K562 (cell line): ENCODE measurements around the gene CXCR6. TPM values are rescaled to one million over a fixed set of nuclear protein-coding genes. Genes with fewer than 3 reads are reported as not detected.

Experiments used
- ATAC-seq: fragments of 200-7000 bp; cut with Tn5 transposase; 3 replicates; pipeline ENCODE4 v1.9.1; 2020; ENCODE audit warnings: moderate library complexity
- BruUV-seq: library from RNA; stranded (reverse); fragments of 400-500 nt; replicated peaks from 2 replicates; lab custom pipeline; 2021; lab: Mats Ljungman, UMichigan
- CTCF ChIA-PET: fragments of 300-600 bp; formaldehyde crosslinking; extraction: SDS; loops from one replicate; lab custom pipeline; 2021; ENCODE audit warnings: low intra/inter-chr PET ratio; lab: Yijun Ruan, JAX
- POLR2A ChIA-PET: fragments of 300-600, 350-650 bp; sonication (Branson Sonifier 250); formaldehyde crosslinking; extraction: SDS; loops from one replicate; lab custom pipeline; 2021; ENCODE audit warnings: antibody characterized with exemption, inconsistent platforms; lab: Yijun Ruan, JAX
- DNase-seq, 4 experiments: peaks; one replicate each; pipeline versions ENCODE4 v3.0.0 to v3.0.0-alpha.2; 2011 to 2018; ENCODE audit warnings: low spot score in 3 of 4, mixed read lengths in 3 of 4; ENCODE audit errors: extremely low read depth in 1 of 4
- FAIRE-seq: peaks from 2 replicates; lab custom pipeline; 2011; peaks lifted over from hg19 to GRCh38; lab: Jason Lieb, UNC
- H2AFZ ChIP-seq: 2 replicates; pipeline ENCODE4 v1.6.0; 2011; ENCODE audit warnings: low read depth, low read length, control low read depth, inconsistent platforms
- H3K27ac ChIP-seq: fragments of 200-600 bp; 3 replicates; pipeline ENCODE4 v1.8.0; 2011; ENCODE audit warnings: low read depth, mild to moderate bottlenecking, control low read depth, inconsistent platforms, low read length, moderate library complexity, mixed read lengths; ENCODE audit errors: extremely low read depth
- H3K27me3 ChIP-seq, 2 experiments: fragments of 300-600 bp in 1 of 2; 2 replicates in 1 of 2; 3 replicates in 1 of 2; pipeline versions ENCODE4 v1.6.0 to v1.8.0; 2011; ENCODE audit warnings: inconsistent platforms in 2 of 2, low read length in 2 of 2, mild to moderate bottlenecking in 1 of 2, mixed read lengths in 1 of 2, moderate library complexity in 1 of 2; ENCODE audit not compliant: control insufficient read depth in 2 of 2, insufficient read depth in 2 of 2
- H3K36me3 ChIP-seq: fragments of 300-600 bp; 3 replicates; pipeline ENCODE4 v1.8.0; 2011; ENCODE audit warnings: mild to moderate bottlenecking, low read length, inconsistent platforms; ENCODE audit not compliant: control insufficient read depth, insufficient read depth
- H3K4me1 ChIP-seq, 2 experiments: fragments of 200-600 bp in 1 of 2; replicated peaks in 1 of 2; 2 replicates in 1 of 2; 3 replicates in 1 of 2; pipeline versions ENCODE4 v1.5.1 to v1.8.0; 2011; ENCODE audit warnings: inconsistent platforms in 2 of 2, low read length in 2 of 2, mild to moderate bottlenecking in 1 of 2, mixed read lengths in 1 of 2, moderate library complexity in 1 of 2; ENCODE audit not compliant: control insufficient read depth in 2 of 2, insufficient read depth in 2 of 2
- H3K4me2 ChIP-seq: 2 replicates; pipeline ENCODE4 v1.6.1; 2011; ENCODE audit warnings: low read length, control low read depth, inconsistent platforms, mixed read lengths; ENCODE audit not compliant: insufficient read depth
- H3K4me3 ChIP-seq: fragments of 200-600 bp; sonication (generic), shearing (Covaris generic); 2 replicates; pipeline ENCODE4 v1.5.1; 2016; ENCODE audit warnings: control low read depth, inconsistent platforms
- H3K79me2 ChIP-seq: fragments of 200-600 bp; 3 replicates; pipeline ENCODE4 v1.8.0; 2011; ENCODE audit warnings: low read length, inconsistent platforms; ENCODE audit not compliant: control insufficient read depth, insufficient read depth
- H3K9ac ChIP-seq, 2 experiments: 2 replicates each; pipeline versions ENCODE4 v1.6.0 to v1.6.1; 2011; ENCODE audit warnings: low read depth in 2 of 2, low read length in 2 of 2, control low read depth in 1 of 2, inconsistent platforms in 1 of 2, mild to moderate bottlenecking in 1 of 2, mixed read lengths in 1 of 2; ENCODE audit not compliant: insufficient read depth in 1 of 2
- H3K9me1 ChIP-seq: one replicate; pipeline ENCODE4 v1.6.0; 2011; ENCODE audit warnings: inconsistent platforms, mild to moderate bottlenecking, low read length, moderate library complexity; ENCODE audit not compliant: control insufficient read depth, insufficient read depth
- H3K9me3 ChIP-seq: replicated peaks from 2 replicates; pipeline ENCODE4 v1.5.1; 2011; ENCODE audit warnings: low read depth, low read length, inconsistent platforms; ENCODE audit not compliant: control insufficient read depth, insufficient read depth
- H4K20me1 ChIP-seq: replicated peaks from 2 replicates; pipeline ENCODE4 v1.6.1; 2011; ENCODE audit warnings: low read length, inconsistent platforms, mixed read lengths; ENCODE audit not compliant: control insufficient read depth, insufficient read depth
- ELF1 ChIP-seq: fragments of 200-800 bp; sonication (Bioruptor generic); IDR thresholded peaks from 2 replicates; pipeline ENCODE4 v1.6.1; 2016; ENCODE audit warnings: missing genetic modification characterization, missing compliant biosample characterization
- MCM5 ChIP-seq: fragments of 450-650 bp; IDR thresholded peaks from 2 replicates; pipeline ENCODE4 v1.6.1; 2016; ENCODE audit warnings: low read depth
- MEF2D ChIP-seq: conservative IDR thresholded peaks from 2 replicates; pipeline ENCODE4 v1.6.1; 2016; ENCODE audit warnings: low read depth, missing genetic modification characterization, missing compliant biosample characterization
- MTF1 ChIP-seq: fragments of 250-450 bp; sonication (Bioruptor Pico); IDR thresholded peaks from 2 replicates; pipeline ENCODE4 v1.9.0; 2021; ENCODE audit warnings: moderate library complexity, mild to moderate bottlenecking, inconsistent platforms, borderline replicate concordance
- NCOA1 ChIP-seq: fragments of 450-650 bp; IDR thresholded peaks from 2 replicates; pipeline ENCODE4 v1.6.1; 2016; ENCODE audit warnings: low read depth
- NFIC ChIP-seq: fragments of 450-650 bp; IDR thresholded peaks from 2 replicates; pipeline ENCODE4 v1.6.1; 2017; ENCODE audit warnings: mild to moderate bottlenecking, inconsistent platforms
- RBM14 ChIP-seq: fragments of 200-400 bp; formaldehyde crosslinking; IDR thresholded peaks from 2 replicates; pipeline ENCODE4 v1.6.1; 2018; ENCODE audit warnings: low read depth, mild to moderate bottlenecking, low read length, moderate library complexity, borderline replicate concordance; ENCODE audit not compliant: insufficient read depth
- SMARCA5 ChIP-seq: fragments of 450-650 bp; IDR thresholded peaks from 2 replicates; pipeline ENCODE4 v1.6.1; 2016
- TRIM24 ChIP-seq, 2 experiments: fragments of 450-650 bp; IDR thresholded peaks; 2 replicates each; pipeline ENCODE4 v1.6.1; 2016
- ZNF143 ChIP-seq: sonication (generic); formaldehyde crosslinking; IDR thresholded peaks from 2 replicates; pipeline ENCODE4 v1.9.0; 2022; ENCODE audit warnings: mild to moderate bottlenecking, missing genetic modification reagents
- ZNF174 ChIP-seq: fragments of 250-450 bp; sonication (Bioruptor Pico); IDR thresholded peaks from 2 replicates; pipeline ENCODE4 v1.4.0; 2020; ENCODE audit warnings: mild to moderate bottlenecking
- ZNF354B ChIP-seq: fragments of 250-450 bp; sonication (Bioruptor Pico); IDR thresholded peaks from 2 replicates; pipeline ENCODE4 v1.4.0; 2020
- whole genome bisulfite sequencing: fragments of 100-300 bp; shearing (Covaris generic); methylation state at CpG from one replicate; pipeline ENCODE4 v1.1.6; 2016; ENCODE audit warnings: low coverage, mixed read lengths; ENCODE audit not compliant: insufficient coverage; ENCODE audit errors: missing lambda C conversion rate; 5-methylcytosine and 5-hydroxymethylcytosine counted together
- in situ Hi-C: fragments of 300-500 bp; cut with MboI; formaldehyde crosslinking; loops from 4 replicates; pipeline ENCODE4 v1.15.0; 2018; ENCODE audit warnings: inconsistent platforms, mixed read lengths
- intact Hi-C: fragments of 100-400 bp; cut with micrococcal nuclease; formaldehyde crosslinking; loops from 2 replicates; pipeline ENCODE4 v1.14.2; 2022
- polyA plus RNA-seq, 8 experiments: library from polyadenylated mRNA; depleted of rRNA in 4 of 8; stranded (reverse) in 5 of 8; unstranded in 3 of 8; fragments of >200 nt; fragmentation: Nextera tagmentation in 2 of 8; fragmentation: Illumina TruSeq in 1 of 8; extraction: Ambion mirVana in 2 of 8; extraction: Trizol in 1 of 8; gene quantifications; 2 replicates each; pipeline versions ENCODE4 v1.2.1 to v1.2.3, GENCODE V29; 2011 to 2014; ENCODE audit warnings: inconsistent platforms in 1 of 8, missing spikeins in 1 of 8
- total RNA-seq, 7 experiments: library from RNA; depleted of rRNA in 6 of 7; stranded (reverse); fragments of >200 nt in 6 of 7; fragmentation: Illumina TruSeq in 2 of 7; extraction: Trizol in 2 of 7; gene quantifications; 2 replicates each; pipeline versions ENCODE4 v1.2.1 to v1.2.3, GENCODE V29; 2011 to 2021; ENCODE audit warnings: low replicate concordance in 1 of 7
- TF ChIP-seq, protein P1 (sequence below), 3 experiments: fragments of 200-800 bp in 1 of 3; sonication (Bioruptor generic) in 1 of 3; sonication (generic) in 1 of 3; formaldehyde crosslinking in 1 of 3; IDR thresholded peaks; 2 replicates each; pipeline versions ENCODE4 v1.6.1 to v1.8.0; 2016 to 2022; ENCODE audit warnings: mild to moderate bottlenecking in 2 of 3, missing compliant biosample characterization in 2 of 3, missing genetic modification characterization in 2 of 3, missing genetic modification reagents in 1 of 3
- TF ChIP-seq, protein P2 (sequence below): sonication (generic); formaldehyde crosslinking; IDR thresholded peaks from 2 replicates; pipeline ENCODE4 v1.8.1; 2023; ENCODE audit warnings: mild to moderate bottlenecking, missing genetic modification reagents

Gene CXCR6
- total and polyA plus RNA-seq, 9 of the 15 experiments (the other 6 are each of a cell fraction or from before 2014, with no cell fraction given): 0.28 TPM; not detected in 8

DNA sequence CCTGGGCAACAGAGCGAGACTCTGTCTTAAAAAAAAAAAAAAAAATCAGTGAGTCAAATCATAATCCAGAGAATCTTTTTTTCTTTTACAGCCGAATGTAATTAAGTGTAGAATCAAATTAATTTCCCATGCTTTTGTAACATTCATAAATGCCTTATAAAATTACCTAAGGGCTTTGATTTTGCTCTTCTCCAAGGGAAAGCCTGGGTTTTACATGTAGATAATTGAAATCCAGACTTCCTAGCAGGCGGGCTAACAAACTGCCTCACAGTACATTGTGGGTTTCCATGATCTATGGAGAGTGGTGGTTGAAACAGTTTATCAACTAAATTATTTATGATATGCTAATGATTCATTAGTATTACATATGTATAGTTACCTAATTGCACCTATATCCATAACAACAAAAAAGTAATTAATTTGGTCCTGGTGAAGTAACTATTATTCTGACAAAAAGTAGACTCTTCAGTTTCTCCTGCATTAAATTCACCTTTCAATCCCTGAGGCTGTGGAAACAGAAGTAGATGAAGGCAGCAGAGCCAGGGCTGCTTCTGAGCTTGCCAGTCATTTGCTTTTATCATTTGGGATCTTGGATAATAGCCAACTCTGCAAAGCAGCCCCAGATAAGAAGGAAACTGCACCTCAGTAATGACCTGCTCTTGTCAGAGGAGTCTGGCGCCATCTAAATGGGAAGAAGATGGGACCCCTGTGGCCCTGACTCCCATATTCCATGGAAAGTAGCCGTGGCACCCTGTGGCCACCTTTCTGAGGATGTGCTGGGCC is 47.4 kb upstream of the CXCR6 start:
- Histone ChIP-seq H3K27me3 (peaks cover 26 to 38% of the 10 kb centered on the region in 2 experiments), H4K20me1 (no peaks in the 10 kb centered on the region), H3K4me3 (no peak overlapping the region), H3K4me2 (no peak overlapping the region), H3K36me3 (no peaks in the 10 kb centered on the region), H3K9me1 (no peaks in the 10 kb centered on the region), H3K4me1 (no peaks in the 10 kb centered on the region; a peak in 1 of 5 replicates), H2AFZ (no peak overlapping the region), H3K9ac (no peak overlapping the region), H3K79me2 (no peaks in the 10 kb centered on the region), H3K9me3 (no peaks in the 10 kb centered on the region), H3K27ac (no peak overlapping the region)
- ChIA-PET CTCF (no interaction called here), POLR2A (no interaction called here)
- no peak for ATAC-seq
- no peak for FAIRE-seq
- no TSS peak for BruUV-seq
- TF ChIP-seq NFIC: peak; percentile 69
- TF ChIP-seq SMARCA5: no peak
- WGBS: 8% methylated on average over 5 of the region's 5 CpGs
- intact Hi-C loops (no loop called here), in situ Hi-C loops (no loop called here)
- DNase-seq: no peak

DNA sequence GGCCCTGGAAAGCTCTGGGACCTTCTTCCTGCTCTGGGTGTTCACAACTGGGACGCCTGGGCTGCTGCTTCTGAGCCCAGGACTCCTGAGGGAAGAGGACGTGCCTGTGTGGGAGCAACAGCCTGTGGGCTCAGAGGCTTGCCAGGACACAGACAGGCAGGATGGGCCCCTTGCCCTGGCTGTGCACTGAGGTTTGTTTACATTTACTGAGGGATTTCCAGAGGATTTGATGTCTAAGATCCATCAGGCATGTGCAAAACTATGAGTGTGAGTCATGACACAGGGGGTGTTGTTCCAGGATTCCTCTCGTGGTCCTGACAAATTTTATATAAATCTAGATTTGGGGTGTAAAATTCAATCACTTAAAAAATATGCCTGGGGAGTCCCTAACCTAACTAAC is 46.3 kb upstream of the CXCR6 start:
- no peak overlapping the region for H3K27ac ChIP-seq
- intact Hi-C loops: no loop called here
- TF ChIP-seq NCOA1 (no peak), TRIM24 (IDR thresholded peaks at IDR 0.05) (no peak), RBM14 (no peak), ZNF354B (CRISPR knock-in tag) (no peak), MEF2D (tag) (no peak), ZNF143 (no peak), ZNF174 (CRISPR knock-in tag) (no peak), MCM5 (no peak), ELF1 (no peak), MTF1 (CRISPR knock-in tag) (no peak)
- TF ChIP-seq, protein P1, sequence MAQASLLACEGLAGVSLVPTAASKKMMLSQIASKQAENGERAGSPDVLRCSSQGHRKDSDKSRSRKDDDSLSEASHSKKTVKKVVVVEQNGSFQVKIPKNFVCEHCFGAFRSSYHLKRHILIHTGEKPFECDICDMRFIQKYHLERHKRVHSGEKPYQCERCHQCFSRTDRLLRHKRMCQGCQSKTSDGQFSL (CRISPR knock-in tag; IDR thresholded peaks at IDR 0.05): no peak
- TF ChIP-seq, protein P1 (tag; IDR thresholded peaks at IDR 0.05): no peak
- TF ChIP-seq, protein P2, sequence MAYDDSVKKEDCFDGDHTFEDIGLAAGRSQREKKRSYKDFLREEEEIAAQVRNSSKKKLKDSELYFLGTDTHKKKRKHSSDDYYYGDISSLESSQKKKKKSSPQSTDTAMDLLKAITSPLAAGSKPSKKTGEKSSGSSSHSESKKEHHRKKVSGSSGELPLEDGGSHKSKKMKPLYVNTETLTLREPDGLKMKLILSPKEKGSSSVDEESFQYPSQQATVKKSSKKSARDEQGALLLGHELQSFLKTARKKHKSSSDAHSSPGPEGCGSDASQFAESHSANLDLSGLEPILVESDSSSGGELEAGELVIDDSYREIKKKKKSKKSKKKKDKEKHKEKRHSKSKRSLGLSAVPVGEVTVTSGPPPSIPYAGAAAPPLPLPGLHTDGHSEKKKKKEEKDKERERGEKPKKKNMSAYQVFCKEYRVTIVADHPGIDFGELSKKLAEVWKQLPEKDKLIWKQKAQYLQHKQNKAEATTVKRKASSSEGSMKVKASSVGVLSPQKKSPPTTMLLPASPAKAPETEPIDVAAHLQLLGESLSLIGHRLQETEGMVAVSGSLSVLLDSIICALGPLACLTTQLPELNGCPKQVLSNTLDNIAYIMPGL: no peak
- H3K4me1 ChIP-seq: no peaks in the 10 kb centered on the region; a peak in 1 of 5 replicates
- WGBS: 3% methylated on average over 3 of the region's 3 CpGs
- ATAC-seq (no peak), FAIRE-seq (no peak), DNase-seq (no peak)
- CTCF ChIA-PET: no interaction called here
- no peaks in the 10 kb centered on the region for H3K9me1 ChIP-seq
- no TSS peak for BruUV-seq
- no peak overlapping the region for H3K4me3 ChIP-seq
- H3K79me2 ChIP-seq: no peaks in the 10 kb centered on the region
- no peaks in the 10 kb centered on the region for H3K36me3 ChIP-seq
- H2AFZ ChIP-seq: no peak overlapping the region
- no peaks in the 10 kb centered on the region for H3K9me3 ChIP-seq
- H3K9ac ChIP-seq: no peak overlapping the region
- no peak overlapping the region for H3K4me2 ChIP-seq
- in situ Hi-C loops: no loop called here
- POLR2A ChIA-PET: interaction anchor here (1.3 kb wide), 1 partner anchor 11 kb away, joined by 3 read pairs; no protein-coding TSS in a partner anchor
- peaks cover 36 to 49% of the 10 kb centered on the region in 2 experiments for H3K27me3 ChIP-seq
- no peaks in the 10 kb centered on the region for H4K20me1 ChIP-seq
